ENCODE data around the gene SLC26A3.
"Not testable (repeated sequence)": the region's sequence is repeated elsewhere in the genome, so short reads cannot be mapped to it uniquely, and the experiment has no call there.

The SLC26A3 gene

GRCh38 chr7:107803009-107803610, at the start of gene SLC26A3:
Gene SLC26A3 (minus strand): TSS chr7:107803223. CDS start chr7:107794509, 8,714 bp downstream.
- Mint-ChIP-seq H3K27me3 (peaks cover 3% of the 10 kb centered on the region), H3K4me3 (no peak within 1 kb of the TSS), H3K27ac (no peak within 1 kb of the TSS), H3K36me3 (no peaks in the 10 kb centered on the region), H3K4me1 (ENCODE audit: low read depth) (no peaks in the 10 kb centered on the region), H3K9me3 (ENCODE audit: low read depth) (no peaks in the 10 kb centered on the region)

- peaks cover 4% of the 10 kb centered on the region for H3K4me1 Mint-ChIP-seq (ENCODE audit: low read depth)
- H3K27ac Mint-ChIP-seq, result no peak overlapping the region
- H3K9me3 Mint-ChIP-seq (ENCODE audit: low read depth), result no peaks in the 10 kb centered on the region
- H3K4me3 Mint-ChIP-seq, result no peak overlapping the region
- no peaks in the 10 kb centered on the region for H3K36me3 Mint-ChIP-seq
- no peaks in the 10 kb centered on the region for H3K27me3 Mint-ChIP-seq
These were observed 47.6 kb upstream of the SLC26A3 start for GRCh38 chr7:107850643-107851042.

- Mint-ChIP-seq H3K36me3 (no peaks in the 10 kb centered on the region), H3K9me3 (ENCODE audit: low read depth) (no peaks in the 10 kb centered on the region), H3K27me3 (no peaks in the 10 kb centered on the region), H3K4me1 (ENCODE audit: low read depth) (peaks cover 3% of the 10 kb centered on the region), H3K4me3 (no peak overlapping the region), H3K27ac (no peak overlapping the region)
These were observed 47.2 kb upstream of the SLC26A3 start for GRCh38 chr7:107850216-107850615.

- not testable (repeated sequence) for H3K27ac Mint-ChIP-seq; H3K36me3 Mint-ChIP-seq; H3K4me3 Mint-ChIP-seq; H3K9me3 Mint-ChIP-seq (ENCODE audit: low read depth); H3K27me3 Mint-ChIP-seq; H3K4me1 Mint-ChIP-seq (ENCODE audit: low read depth)
These were observed 45.2 kb upstream of the SLC26A3 start for GRCh38 chr7:107848211-107848610.

GRCh38 chr7:107847836-107848175, 44.8 kb upstream of the SLC26A3 start:
- H3K27me3 Mint-ChIP-seq; H3K36me3 Mint-ChIP-seq; H3K4me1 Mint-ChIP-seq (ENCODE audit: low read depth); H3K4me3 Mint-ChIP-seq; H3K27ac Mint-ChIP-seq; H3K9me3 Mint-ChIP-seq (ENCODE audit: low read depth): not testable (repeated sequence)

- no peaks in the 10 kb centered on the region for H3K27me3 Mint-ChIP-seq
- H3K4me1 Mint-ChIP-seq (ENCODE audit: low read depth), result no peaks in the 10 kb centered on the region
- no peak overlapping the region for H3K4me3 Mint-ChIP-seq
- H3K27ac Mint-ChIP-seq, result no peak overlapping the region
- no peaks in the 10 kb centered on the region for H3K9me3 Mint-ChIP-seq (ENCODE audit: low read depth)
- no peaks in the 10 kb centered on the region for H3K36me3 Mint-ChIP-seq
These were observed 44.3 kb upstream of the SLC26A3 start for GRCh38 chr7:107847168-107847835.

- Mint-ChIP-seq H3K4me3 (no peak overlapping the region), H3K27me3 (no peaks in the 10 kb centered on the region), H3K36me3 (no peaks in the 10 kb centered on the region), H3K9me3 (ENCODE audit: low read depth) (no peaks in the 10 kb centered on the region), H3K27ac (no peak overlapping the region), H3K4me1 (ENCODE audit: low read depth) (no peaks in the 10 kb centered on the region)
These were observed 43.3 kb upstream of the SLC26A3 start for GRCh38 chr7:107846324-107846723.

GRCh38 chr7:107843184-107843583, 40.2 kb upstream of the SLC26A3 start:
- no peaks in the 10 kb centered on the region for H3K36me3 Mint-ChIP-seq
- H3K4me3 Mint-ChIP-seq, result no peak overlapping the region
- no peaks in the 10 kb centered on the region for H3K27me3 Mint-ChIP-seq
- H3K9me3 Mint-ChIP-seq (ENCODE audit: low read depth), result no peaks in the 10 kb centered on the region
- H3K4me1 Mint-ChIP-seq (ENCODE audit: low read depth), result no peaks in the 10 kb centered on the region
- no peak overlapping the region for H3K27ac Mint-ChIP-seq

GRCh38 chr7:107842213-107842612, 39.2 kb upstream of the SLC26A3 start:
- Mint-ChIP-seq H3K27me3 (peaks cover 2% of the 10 kb centered on the region), H3K4me1 (ENCODE audit: low read depth) (no peaks in the 10 kb centered on the region), H3K36me3 (no peaks in the 10 kb centered on the region), H3K4me3 (no peak overlapping the region), H3K9me3 (ENCODE audit: low read depth) (no peaks in the 10 kb centered on the region), H3K27ac (no peak overlapping the region)

GRCh38 chr7:107838816-107839565, 36.0 kb upstream of the SLC26A3 start:
- peaks cover 2% of the 10 kb centered on the region for H3K27me3 Mint-ChIP-seq
- H3K36me3 Mint-ChIP-seq, result no peaks in the 10 kb centered on the region
- no peak overlapping the region for H3K4me3 Mint-ChIP-seq
- H3K4me1 Mint-ChIP-seq (ENCODE audit: low read depth), result no peaks in the 10 kb centered on the region
- H3K9me3 Mint-ChIP-seq (ENCODE audit: low read depth), result no peaks in the 10 kb centered on the region
- H3K27ac Mint-ChIP-seq, result no peak overlapping the region

- H3K27ac Mint-ChIP-seq, result no peak overlapping the region
- no peaks in the 10 kb centered on the region for H3K36me3 Mint-ChIP-seq
- H3K4me1 Mint-ChIP-seq (ENCODE audit: low read depth), result no peaks in the 10 kb centered on the region
- peaks cover 2% of the 10 kb centered on the region for H3K27me3 Mint-ChIP-seq
- no peak overlapping the region for H3K4me3 Mint-ChIP-seq
- H3K9me3 Mint-ChIP-seq (ENCODE audit: low read depth), result no peaks in the 10 kb centered on the region
These were observed 35.1 kb upstream of the SLC26A3 start for GRCh38 chr7:107838024-107838601.

- H3K36me3 Mint-ChIP-seq, result no peaks in the 10 kb centered on the region
- H3K4me1 Mint-ChIP-seq (ENCODE audit: low read depth), result no peaks in the 10 kb centered on the region
- no peak overlapping the region for H3K27ac Mint-ChIP-seq
- no peaks in the 10 kb centered on the region for H3K9me3 Mint-ChIP-seq (ENCODE audit: low read depth)
- peaks cover 2% of the 10 kb centered on the region for H3K27me3 Mint-ChIP-seq
- no peak overlapping the region for H3K4me3 Mint-ChIP-seq
These were observed 34.1 kb upstream of the SLC26A3 start for GRCh38 chr7:107837145-107837512.

- no peaks in the 10 kb centered on the region for H3K36me3 Mint-ChIP-seq
- H3K9me3 Mint-ChIP-seq (ENCODE audit: low read depth), result no peaks in the 10 kb centered on the region
- peaks cover 2% of the 10 kb centered on the region for H3K27me3 Mint-ChIP-seq
- no peak overlapping the region for H3K27ac Mint-ChIP-seq
- H3K4me1 Mint-ChIP-seq (ENCODE audit: low read depth), result no peaks in the 10 kb centered on the region
- H3K4me3 Mint-ChIP-seq, result no peak overlapping the region
These were observed 33.5 kb upstream of the SLC26A3 start for GRCh38 chr7:107836237-107837144.

- H3K36me3 Mint-ChIP-seq, result no peaks in the 10 kb centered on the region
- peaks cover 2% of the 10 kb centered on the region for H3K27me3 Mint-ChIP-seq
- H3K27ac Mint-ChIP-seq, result no peak overlapping the region
- H3K9me3 Mint-ChIP-seq (ENCODE audit: low read depth), result no peaks in the 10 kb centered on the region
- H3K4me1 Mint-ChIP-seq (ENCODE audit: low read depth), result no peaks in the 10 kb centered on the region
- H3K4me3 Mint-ChIP-seq, result no peak overlapping the region
These were observed 31.4 kb upstream of the SLC26A3 start for GRCh38 chr7:107834401-107834800.
